Measurements from ENCODE around the gene KCNN3.

The KCNN3 gene

DNA sequence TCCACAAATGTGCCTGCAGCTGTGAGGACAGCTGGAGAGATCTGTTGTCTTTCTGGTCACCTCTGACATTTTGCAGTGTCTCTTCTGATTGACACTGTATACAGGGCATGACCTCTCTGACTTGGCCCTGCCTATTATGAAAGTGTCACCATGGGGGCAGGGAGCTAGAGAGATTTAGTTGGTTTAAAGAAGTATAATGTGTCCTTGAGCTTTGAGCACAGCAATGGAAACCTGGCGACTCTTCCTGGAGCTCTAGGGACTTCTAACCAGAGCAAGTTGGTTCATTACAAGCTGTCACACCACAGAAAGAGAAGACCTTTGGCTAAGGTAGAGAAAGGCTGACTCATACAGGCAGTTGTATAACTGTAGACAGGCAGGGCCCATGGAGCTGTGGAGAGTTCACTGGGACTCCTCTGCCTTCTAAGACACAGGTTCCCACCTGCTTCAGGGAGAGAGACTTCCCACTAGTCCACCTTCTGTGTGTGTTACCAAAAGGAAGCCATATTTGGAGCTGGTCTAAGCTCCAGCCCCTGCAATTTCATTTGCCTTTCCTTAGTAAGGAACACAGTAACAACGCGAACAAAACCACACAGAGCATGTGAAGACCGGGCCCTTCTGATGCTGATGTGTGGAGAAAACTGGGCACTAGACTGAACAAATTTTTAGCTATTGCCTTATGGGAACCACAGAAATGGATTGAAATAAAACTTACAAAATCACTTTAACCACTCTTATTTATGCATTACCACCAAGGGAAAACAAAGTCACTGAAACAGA, 171.6 kb downstream of the KCNN3 start:
- Histone ChIP-seq H3K4me3 (ENCODE audit: low read depth, low read length) (no peak overlapping the region), H2AFZ (no peak overlapping the region), H3K4me2 (ENCODE audit: low read length) (no peak overlapping the region), H3K27ac (no peak overlapping the region), H3K36me3 (ENCODE audit: control insufficient read depth, insufficient read depth, low read length) (no peaks in the 10 kb centered on the region), H3K79me2 (no peaks in the 10 kb centered on the region), H3K4me1 (no peaks in the 10 kb centered on the region), H3K9ac (no peak overlapping the region), H3K27me3 (ENCODE audit: control insufficient read depth, insufficient read depth, low read length) (no peaks in the 10 kb centered on the region), H3K9me3 (ENCODE audit: control insufficient read depth, low read length) (no peaks in the 10 kb centered on the region)
- TF ChIP-seq, protein P1, sequence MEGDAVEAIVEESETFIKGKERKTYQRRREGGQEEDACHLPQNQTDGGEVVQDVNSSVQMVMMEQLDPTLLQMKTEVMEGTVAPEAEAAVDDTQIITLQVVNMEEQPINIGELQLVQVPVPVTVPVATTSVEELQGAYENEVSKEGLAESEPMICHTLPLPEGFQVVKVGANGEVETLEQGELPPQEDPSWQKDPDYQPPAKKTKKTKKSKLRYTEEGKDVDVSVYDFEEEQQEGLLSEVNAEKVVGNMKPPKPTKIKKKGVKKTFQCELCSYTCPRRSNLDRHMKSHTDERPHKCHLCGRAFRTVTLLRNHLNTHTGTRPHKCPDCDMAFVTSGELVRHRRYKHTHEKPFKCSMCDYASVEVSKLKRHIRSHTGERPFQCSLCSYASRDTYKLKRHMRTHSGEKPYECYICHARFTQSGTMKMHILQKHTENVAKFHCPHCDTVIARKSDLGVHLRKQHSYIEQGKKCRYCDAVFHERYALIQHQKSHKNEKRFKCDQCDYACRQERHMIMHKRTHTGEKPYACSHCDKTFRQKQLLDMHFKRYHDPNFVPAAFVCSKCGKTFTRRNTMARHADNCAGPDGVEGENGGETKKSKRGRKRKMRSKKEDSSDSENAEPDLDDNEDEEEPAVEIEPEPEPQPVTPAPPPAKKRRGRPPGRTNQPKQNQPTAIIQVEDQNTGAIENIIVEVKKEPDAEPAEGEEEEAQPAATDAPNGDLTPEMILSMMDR (IDR thresholded peaks at IDR 0.05), result no peak

DNA sequence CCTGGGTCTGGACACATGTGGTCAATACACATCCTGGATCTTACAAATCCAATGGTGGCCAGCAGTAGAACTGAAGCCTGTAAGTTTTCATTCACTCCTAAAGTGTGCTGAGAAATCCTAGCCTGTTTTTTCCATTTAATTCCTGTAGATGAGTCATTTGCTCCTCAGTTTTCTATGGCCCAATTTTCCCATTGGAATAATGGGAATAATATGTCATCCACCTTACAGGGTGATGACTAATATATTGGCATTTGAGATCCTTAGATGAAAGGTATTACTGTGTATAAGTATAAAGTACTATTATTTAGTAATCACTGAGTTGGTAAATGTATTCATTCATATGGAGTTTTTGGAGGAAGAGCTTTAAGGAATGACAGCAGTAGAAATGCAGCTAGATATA, 172.4 kb downstream of the KCNN3 start:
- H3K27ac ChIP-seq, result no peak overlapping the region
- no peak overlapping the region for H2AFZ ChIP-seq
- no peak overlapping the region for H3K4me3 ChIP-seq (ENCODE audit: low read depth, low read length)
- no peaks in the 10 kb centered on the region for H3K79me2 ChIP-seq
- no peaks in the 10 kb centered on the region for H3K36me3 ChIP-seq (ENCODE audit: control insufficient read depth, insufficient read depth, low read length)
- no peaks in the 10 kb centered on the region for H3K9me3 ChIP-seq (ENCODE audit: control insufficient read depth, low read length)
- no peaks in the 10 kb centered on the region for H3K27me3 ChIP-seq (ENCODE audit: control insufficient read depth, insufficient read depth, low read length)
- no peaks in the 10 kb centered on the region for H3K4me1 ChIP-seq
- H3K4me2 ChIP-seq (ENCODE audit: low read length), result no peak overlapping the region
- TF ChIP-seq, protein P1 (IDR thresholded peaks at IDR 0.05), result no peak
- H3K9ac ChIP-seq, result no peak overlapping the region

DNA sequence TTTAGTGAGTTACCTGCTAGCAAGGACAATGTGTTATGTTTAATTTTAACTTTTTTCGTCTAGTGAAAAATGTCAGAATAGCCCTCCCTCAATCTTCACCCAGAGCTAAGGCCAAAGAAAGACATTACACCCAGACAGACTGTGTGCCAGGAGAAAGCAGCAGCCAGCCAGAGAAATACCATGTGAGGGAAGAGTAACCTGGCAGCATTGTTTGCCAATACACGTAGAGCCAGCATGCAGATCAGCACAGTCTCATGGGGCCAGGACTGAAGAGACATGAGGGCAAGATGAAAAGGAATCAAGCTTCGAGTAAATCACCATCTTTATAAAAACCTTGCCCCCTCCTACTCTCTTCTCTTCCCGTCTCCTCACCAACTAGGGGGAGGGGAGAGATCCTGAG, 173.6 kb downstream of the KCNN3 start:
- Histone ChIP-seq H3K36me3 (ENCODE audit: control insufficient read depth, insufficient read depth, low read length) (no peaks in the 10 kb centered on the region), H3K9ac (no peak overlapping the region), H3K79me2 (no peaks in the 10 kb centered on the region), H3K4me2 (ENCODE audit: low read length) (no peak overlapping the region), H2AFZ (no peak overlapping the region), H3K4me3 (ENCODE audit: low read depth, low read length) (no peak overlapping the region), H3K27me3 (ENCODE audit: control insufficient read depth, insufficient read depth, low read length) (no peaks in the 10 kb centered on the region), H3K9me3 (ENCODE audit: control insufficient read depth, low read length) (no peaks in the 10 kb centered on the region), H3K27ac (no peak overlapping the region), H3K4me1 (no peaks in the 10 kb centered on the region)
- TF ChIP-seq, protein P1 (IDR thresholded peaks at IDR 0.05), result no peak

DNA sequence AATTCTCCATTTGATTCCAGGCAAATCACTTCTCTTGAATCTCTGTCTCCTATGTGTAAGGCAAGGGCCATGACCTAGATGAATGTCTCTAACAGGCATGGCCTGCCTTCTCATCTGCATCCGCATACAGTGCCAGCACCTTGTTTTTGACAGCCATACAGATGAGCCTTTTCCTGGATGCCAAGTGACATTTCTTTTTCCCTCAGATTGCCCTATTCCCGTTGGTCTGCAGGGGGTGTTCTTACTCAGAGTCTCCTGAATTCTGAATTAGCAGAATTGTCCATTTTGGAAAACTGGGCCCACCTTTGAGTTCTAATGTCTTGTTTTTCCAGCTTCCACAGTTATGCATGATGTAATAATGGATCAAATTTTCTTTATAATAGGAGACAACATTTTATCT, 174.1 kb downstream of the KCNN3 start:
- Histone ChIP-seq H3K4me2 (ENCODE audit: low read length) (no peak overlapping the region), H3K36me3 (ENCODE audit: control insufficient read depth, insufficient read depth, low read length) (no peaks in the 10 kb centered on the region), H3K27me3 (ENCODE audit: control insufficient read depth, insufficient read depth, low read length) (no peaks in the 10 kb centered on the region), H3K9me3 (ENCODE audit: control insufficient read depth, low read length) (no peaks in the 10 kb centered on the region), H2AFZ (no peak overlapping the region), H3K27ac (no peak overlapping the region), H3K4me3 (ENCODE audit: low read depth, low read length) (no peak overlapping the region), H3K79me2 (no peaks in the 10 kb centered on the region), H3K4me1 (no peaks in the 10 kb centered on the region), H3K9ac (no peak overlapping the region)
- TF ChIP-seq, protein P1 (IDR thresholded peaks at IDR 0.05), result no peak

DNA sequence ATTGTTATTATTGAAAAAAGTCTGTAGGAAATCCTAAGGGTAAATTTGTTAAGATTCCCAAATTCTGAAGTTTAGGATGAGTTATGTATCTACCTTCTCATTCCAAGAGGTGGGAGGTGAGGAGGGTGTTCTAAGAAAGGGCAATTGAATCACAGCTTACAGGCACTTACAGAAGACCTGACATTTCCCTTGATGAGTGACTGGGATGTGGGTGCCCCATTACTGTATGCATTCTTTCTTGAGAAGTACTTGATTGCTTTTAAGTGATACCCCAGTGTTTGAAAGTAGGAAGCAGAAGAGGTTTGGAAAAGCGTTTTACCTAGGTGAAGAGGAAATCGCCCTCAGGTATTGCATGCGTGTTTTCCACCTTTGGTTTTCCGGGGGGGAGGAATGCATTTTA, 175.1 kb downstream of the KCNN3 start:
- H3K4me2 ChIP-seq (ENCODE audit: low read length), result no peak overlapping the region
- H3K4me3 ChIP-seq (ENCODE audit: low read depth, low read length), result no peak overlapping the region
- H3K27ac ChIP-seq, result no peak overlapping the region
- no peaks in the 10 kb centered on the region for H3K9me3 ChIP-seq (ENCODE audit: control insufficient read depth, low read length)
- no peaks in the 10 kb centered on the region for H3K27me3 ChIP-seq (ENCODE audit: control insufficient read depth, insufficient read depth, low read length)
- H3K79me2 ChIP-seq, result no peaks in the 10 kb centered on the region
- H3K9ac ChIP-seq, result no peak overlapping the region
- no peaks in the 10 kb centered on the region for H3K4me1 ChIP-seq
- TF ChIP-seq, protein P1 (IDR thresholded peaks at IDR 0.05), result no peak
- H3K36me3 ChIP-seq (ENCODE audit: control insufficient read depth, insufficient read depth, low read length), result no peaks in the 10 kb centered on the region
- no peak overlapping the region for H2AFZ ChIP-seq
